ENCODE results near the gene IGSF5.

The IGSF5 gene

DNA sequence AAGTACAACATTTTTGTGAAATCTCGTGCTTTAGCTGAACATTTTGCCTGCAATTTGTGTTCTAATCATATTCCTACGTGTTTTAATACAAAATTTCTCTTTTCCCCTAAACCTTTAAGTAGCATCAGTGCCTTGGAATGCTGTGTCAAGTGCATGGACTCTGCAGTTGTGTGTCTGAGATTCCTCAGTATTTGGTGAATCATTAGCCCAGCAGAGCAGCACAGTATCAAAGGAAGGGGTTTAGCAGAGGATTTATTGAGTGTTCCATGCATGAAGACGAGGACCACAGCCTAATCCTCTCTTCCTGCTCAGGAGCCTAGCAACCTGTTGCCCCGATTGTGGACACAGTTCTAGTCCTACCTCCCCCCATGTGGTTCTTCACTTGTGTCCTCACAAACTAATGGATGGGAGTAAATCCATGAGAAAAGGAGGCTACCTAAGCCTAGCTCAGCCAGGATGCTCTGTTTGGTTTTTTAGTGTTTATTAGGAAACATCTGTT is 92.9 kb downstream of the IGSF5 start:
- DNase-seq: peak; percentile 23

DNA sequence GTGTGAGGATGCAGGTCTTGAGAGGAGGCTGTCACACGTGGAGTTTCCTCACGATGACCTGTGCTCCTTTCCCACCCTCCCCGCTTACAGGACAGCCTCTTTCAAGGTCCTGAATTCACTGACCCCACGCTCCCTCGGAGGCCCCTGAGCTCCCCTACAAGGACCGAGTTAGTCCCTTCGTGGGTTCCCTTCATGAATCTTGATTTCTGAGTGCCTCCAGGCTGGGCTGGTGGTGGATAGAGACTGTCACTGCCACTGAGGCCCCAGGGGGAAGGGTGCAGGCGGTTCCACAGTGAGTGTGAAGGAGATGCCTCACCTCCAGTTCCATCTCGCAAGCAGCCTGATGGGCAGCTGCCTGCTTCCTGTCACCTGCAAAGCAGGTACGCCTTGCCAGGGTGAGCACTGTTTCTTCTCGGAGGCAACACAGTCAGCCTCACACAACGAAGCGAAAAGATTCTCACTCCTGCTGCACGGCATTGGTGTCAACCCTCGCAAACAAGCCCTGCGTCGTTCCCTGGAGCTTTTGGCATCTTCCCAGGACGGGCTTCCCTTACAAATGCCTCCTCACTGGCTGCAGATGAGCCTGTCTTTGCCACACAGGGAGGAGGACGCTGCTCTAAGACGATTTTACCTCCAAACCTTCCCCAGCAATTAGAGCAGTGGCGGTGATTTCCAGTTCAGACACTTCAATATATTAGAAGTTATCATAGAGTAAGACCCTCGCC is 95.6 kb downstream of the IGSF5 start:
- no peak for DNase-seq

- peak; percentile 76 for DNase-seq
Measured at GRCh38 chr21:39842741-39843459, 97.9 kb downstream of the IGSF5 start.

DNA sequence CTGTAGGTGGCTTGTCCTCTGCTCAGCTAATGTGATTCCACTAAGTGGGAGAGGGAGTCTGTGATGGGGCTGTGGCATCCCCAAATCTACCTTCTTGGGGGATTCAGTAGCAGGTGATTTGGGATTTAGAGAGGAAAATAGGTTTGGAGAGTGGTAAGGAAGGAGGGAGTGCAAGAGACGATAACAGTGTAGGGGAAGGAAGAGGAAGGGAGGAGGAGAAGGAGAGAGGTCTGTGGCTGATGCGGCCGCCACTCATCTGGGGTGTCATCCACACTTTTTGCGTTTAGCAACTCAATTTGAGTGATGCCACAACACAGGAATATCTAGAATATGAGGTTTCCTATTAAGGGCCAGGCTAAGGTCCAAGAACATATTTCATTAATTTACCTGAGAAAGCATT is 98.5 kb downstream of the IGSF5 start:
- DNase-seq: no peak

DNA sequence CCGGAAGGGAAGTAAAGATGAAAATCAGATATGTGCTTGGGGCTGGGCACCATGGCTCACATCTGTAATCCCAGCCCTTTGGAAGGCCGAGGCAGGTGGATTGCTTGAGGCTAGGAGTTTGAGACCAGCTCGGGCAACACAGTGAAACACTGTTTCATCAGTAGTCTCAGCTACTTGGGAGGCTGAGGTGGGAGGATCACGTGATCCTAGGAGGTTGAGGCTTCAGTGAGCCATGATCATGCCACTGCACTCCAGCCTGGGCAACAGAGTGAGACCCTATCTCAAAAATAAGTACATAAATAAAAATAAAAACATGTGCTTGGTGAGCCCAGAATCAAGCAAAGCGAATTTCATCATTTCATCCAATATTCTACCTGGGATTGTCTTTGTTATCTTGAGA is 98.9 kb downstream of the IGSF5 start:
- DNase-seq: no peak

GRCh38 chr21:39845571-39846130 is 100.7 kb downstream of the IGSF5 start:
- peak; percentile 93 for DNase-seq

- DNase-seq: no peak
Measured at GRCh38 chr21:39847877-39848276, 102.9 kb downstream of the IGSF5 start.

- no peak for DNase-seq
Measured at GRCh38 chr21:39849014-39849655, 104.2 kb downstream of the IGSF5 start.

GRCh38 chr21:39850333-39850732 is 105.3 kb downstream of the IGSF5 start:
- no peak for DNase-seq

DNA sequence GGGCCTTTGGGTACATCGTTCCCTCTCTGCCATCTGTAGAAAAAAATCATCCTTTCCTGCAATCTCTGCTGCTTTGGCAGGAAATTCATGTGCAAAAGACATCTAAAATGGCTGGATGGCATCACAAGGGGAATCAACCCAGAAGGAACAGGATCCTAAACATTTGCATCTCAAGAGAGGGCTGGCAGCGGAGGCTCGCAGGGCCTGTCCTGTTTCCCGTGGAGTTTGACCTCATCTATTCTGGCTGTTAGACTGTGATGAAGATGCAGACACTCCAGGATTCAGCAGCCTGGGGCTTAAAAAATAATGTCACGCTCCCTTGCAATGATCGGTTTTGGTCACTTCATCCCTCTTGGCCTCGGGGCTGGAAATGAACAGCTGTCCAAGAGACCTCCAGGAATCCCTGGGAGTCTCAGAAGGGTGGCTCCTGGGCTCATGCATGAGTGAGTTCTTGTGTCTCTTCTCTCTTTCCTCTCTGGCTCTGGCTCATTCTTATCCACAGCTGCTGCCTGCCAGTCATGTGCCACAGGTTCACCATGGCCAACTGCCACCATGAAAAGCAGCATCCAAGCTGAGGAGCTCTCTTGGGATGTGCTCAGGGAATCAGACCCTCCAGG is 106.1 kb downstream of the IGSF5 start:
- DNase-seq: no peak
